Keratinocyte (primary cell): ENCODE measurements around the gene ZFYVE21. TPM values are rescaled to one million over a fixed set of nuclear protein-coding genes. Genes with fewer than 3 reads are reported as not detected.
A peak's percentile ranks its signal among the peaks of the same experiment; 100 is the strongest.

ENCODE experiments used
- DNase-seq: peaks from one replicate; pipeline ENCODE4 v3.0.0-alpha.2; 2011; ENCODE audit warnings: low read depth, missing footprints, low spot score
- FAIRE-seq: peaks from 2 replicates; lab custom pipeline; 2011; peaks lifted over from hg19 to GRCh38; lab: Jason Lieb, UNC
- H2AFZ ChIP-seq: 2 replicates; pipeline ENCODE4 v1.6.0; 2012; ENCODE audit warnings: low read length, control low read depth, inconsistent platforms; ENCODE audit not compliant: control insufficient read depth
- H3K27ac ChIP-seq: 2 replicates; pipeline ENCODE4 v1.5.1; 2011; ENCODE audit warnings: low read length; ENCODE audit not compliant: control insufficient read depth, insufficient read depth
- H3K27me3 ChIP-seq: 3 replicates; pipeline ENCODE4 v1.6.0; 2011; ENCODE audit warnings: low read length; ENCODE audit not compliant: control insufficient read depth, insufficient read depth; ENCODE audit errors: extremely low read depth
- H3K36me3 ChIP-seq, 2 experiments: 2 replicates in 1 of 2; 3 replicates in 1 of 2; pipeline ENCODE4 v1.5.1; 2011; ENCODE audit warnings: low read length in 2 of 2, mild to moderate bottlenecking in 1 of 2; ENCODE audit not compliant: control insufficient read depth in 2 of 2, insufficient read depth in 2 of 2; ENCODE audit errors: extremely low read depth in 1 of 2
- H3K4me1 ChIP-seq: 3 replicates; pipeline ENCODE4 v1.5.1; 2011; ENCODE audit warnings: low read length; ENCODE audit not compliant: control insufficient read depth, insufficient read depth; ENCODE audit errors: extremely low read depth
- H3K4me2 ChIP-seq: 3 replicates; pipeline ENCODE4 v1.6.0; 2011; ENCODE audit warnings: low read depth, low read length; ENCODE audit not compliant: control insufficient read depth, insufficient read depth; ENCODE audit errors: extremely low read depth
- H3K4me3 ChIP-seq, 3 experiments: fragments of 200-600 bp in 1 of 3; sonication (generic) in 1 of 3; 2 replicates in 2 of 3; 3 replicates in 1 of 3; pipeline ENCODE4 v1.5.1; 2011 to 2016; ENCODE audit warnings: low read length in 3 of 3, mild to moderate bottlenecking in 3 of 3, control low read depth in 2 of 3, inconsistent platforms in 1 of 3, low read depth in 1 of 3, mixed read lengths in 1 of 3, mixed run types in 1 of 3, moderate library complexity in 1 of 3; ENCODE audit not compliant: control insufficient read depth in 2 of 3, insufficient read depth in 2 of 3; ENCODE audit errors: extremely low read depth in 1 of 3
- H3K79me2 ChIP-seq: 2 replicates; pipeline ENCODE4 v1.6.0; 2012; ENCODE audit warnings: low read length; ENCODE audit not compliant: control insufficient read depth, insufficient read depth
- H3K9ac ChIP-seq: 3 replicates; pipeline ENCODE4 v1.6.0; 2011; ENCODE audit warnings: low read length; ENCODE audit not compliant: control insufficient read depth, insufficient read depth; ENCODE audit errors: extremely low read depth
- H3K9me1 ChIP-seq: 3 replicates; pipeline ENCODE4 v1.6.0; 2011; ENCODE audit warnings: low read length; ENCODE audit not compliant: control insufficient read depth, insufficient read depth; ENCODE audit errors: extremely low read depth
- H3K9me3 ChIP-seq: 2 replicates; pipeline ENCODE4 v1.5.1; 2012; ENCODE audit warnings: low read depth, low read length; ENCODE audit not compliant: control insufficient read depth
- H4K20me1 ChIP-seq: 3 replicates; pipeline ENCODE4 v1.6.0; 2011; ENCODE audit warnings: low read length; ENCODE audit not compliant: control insufficient read depth, insufficient read depth; ENCODE audit errors: extremely low read depth
- EZH2 ChIP-seq: IDR thresholded peaks from one replicate; pipeline ENCODE4 v1.6.1; 2012; ENCODE audit warnings: inconsistent platforms, mild to moderate bottlenecking, low read length, moderate library complexity
- dilution Hi-C: fragments of 300-500 bp; cut with MboI; formaldehyde crosslinking; loops from one replicate; pipeline ENCODE4 v1.7.0; 2020; ENCODE audit warnings: low sequenced_read_pairs; ENCODE audit not compliant: extremely low pct_ligation_motif_present
- polyA plus RNA-seq, 5 experiments: library from polyadenylated mRNA; depleted of rRNA in 3 of 5; stranded (reverse) in 3 of 5; stranded (forward) in 1 of 5; unstranded in 1 of 5; fragments of >200 nt; gene quantifications; 1 replicate in 1 of 5; 2 replicates in 3 of 5; 3 replicates in 1 of 5; pipeline versions ENCODE4 v1.2.1 to v1.2.3, GENCODE V29; 2011 to 2012; ENCODE audit warnings: missing spikeins in 2 of 5, low read depth in 1 of 5, low replicate concordance in 1 of 5
- TF ChIP-seq, protein P1 (sequence below), 3 experiments: IDR thresholded peaks in 1 of 3; conservative IDR thresholded peaks in 1 of 3; optimal IDR thresholded peaks in 1 of 3; 2 replicates in 2 of 3; 3 replicates in 1 of 3; pipeline versions ENCODE3 to v1.5.1; 2011; ENCODE audit warnings: low read length in 3 of 3, mild to moderate bottlenecking in 3 of 3, moderate library complexity in 2 of 3, control low read depth in 1 of 3, inconsistent platforms in 1 of 3; ENCODE audit not compliant: insufficient read depth in 2 of 3; ENCODE audit errors: extremely low read depth in 1 of 3

ZFYVE21 gene
- polyA plus RNA-seq, 1 donor (not counting 4 experiments of a cell fraction or from before 2014, with no cell fraction given) = 116 TPM

DNA sequence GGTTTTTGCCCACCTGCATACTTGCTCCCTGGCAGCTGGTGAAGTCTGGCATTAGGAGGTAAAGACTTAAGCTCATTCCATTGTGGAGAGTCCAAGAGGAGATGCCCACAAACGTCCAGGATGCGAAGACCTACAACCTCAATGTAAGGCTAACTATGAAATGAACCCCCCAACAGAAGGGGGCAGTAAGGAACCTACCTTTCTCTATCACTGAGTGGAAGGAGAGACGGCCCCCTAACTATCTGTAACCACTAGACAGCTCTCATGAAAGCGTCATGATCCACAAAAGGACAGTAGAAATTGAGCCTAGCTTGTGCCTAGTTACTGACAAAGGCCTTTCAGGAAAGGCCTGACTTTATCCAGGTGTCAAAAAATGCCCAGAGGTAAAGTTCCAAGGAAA, 55.3 kb downstream of the ZFYVE21 start:
- Histone ChIP-seq H4K20me1 (no peaks in the 10 kb centered on the region), H3K4me1 (no peaks in the 10 kb centered on the region), H3K36me3 (peaks cover 0 to 2% of the 10 kb centered on the region in 2 experiments), H3K79me2 (no peaks in the 10 kb centered on the region), H3K27ac (no peak overlapping the region), H3K9ac (no peak overlapping the region), H3K27me3 (no peaks in the 10 kb centered on the region), H3K9me3 (no peaks in the 10 kb centered on the region), H3K9me1 (no peaks in the 10 kb centered on the region), H3K4me2 (no peak overlapping the region), H2AFZ (no peak overlapping the region), H3K4me3 (no peak overlapping the region)
- TF ChIP-seq, protein P1, sequence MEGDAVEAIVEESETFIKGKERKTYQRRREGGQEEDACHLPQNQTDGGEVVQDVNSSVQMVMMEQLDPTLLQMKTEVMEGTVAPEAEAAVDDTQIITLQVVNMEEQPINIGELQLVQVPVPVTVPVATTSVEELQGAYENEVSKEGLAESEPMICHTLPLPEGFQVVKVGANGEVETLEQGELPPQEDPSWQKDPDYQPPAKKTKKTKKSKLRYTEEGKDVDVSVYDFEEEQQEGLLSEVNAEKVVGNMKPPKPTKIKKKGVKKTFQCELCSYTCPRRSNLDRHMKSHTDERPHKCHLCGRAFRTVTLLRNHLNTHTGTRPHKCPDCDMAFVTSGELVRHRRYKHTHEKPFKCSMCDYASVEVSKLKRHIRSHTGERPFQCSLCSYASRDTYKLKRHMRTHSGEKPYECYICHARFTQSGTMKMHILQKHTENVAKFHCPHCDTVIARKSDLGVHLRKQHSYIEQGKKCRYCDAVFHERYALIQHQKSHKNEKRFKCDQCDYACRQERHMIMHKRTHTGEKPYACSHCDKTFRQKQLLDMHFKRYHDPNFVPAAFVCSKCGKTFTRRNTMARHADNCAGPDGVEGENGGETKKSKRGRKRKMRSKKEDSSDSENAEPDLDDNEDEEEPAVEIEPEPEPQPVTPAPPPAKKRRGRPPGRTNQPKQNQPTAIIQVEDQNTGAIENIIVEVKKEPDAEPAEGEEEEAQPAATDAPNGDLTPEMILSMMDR (optimal IDR thresholded peaks at IDR 0.05 in 1 of 3, IDR thresholded peaks at IDR 0.05 in 1 of 3, conservative IDR thresholded peaks at IDR 0.05 in 1 of 3; ENCODE audit: extremely low read depth in 1 of 3, insufficient read depth in 2 of 3, low read length in 3 of 3) = peak in 1 of 3 experiments; percentile 26
- TF ChIP-seq EZH2 = no peak
- DNase-seq = no peak
- dilution Hi-C loops = no loop called here
- FAIRE-seq = no peak

DNA sequence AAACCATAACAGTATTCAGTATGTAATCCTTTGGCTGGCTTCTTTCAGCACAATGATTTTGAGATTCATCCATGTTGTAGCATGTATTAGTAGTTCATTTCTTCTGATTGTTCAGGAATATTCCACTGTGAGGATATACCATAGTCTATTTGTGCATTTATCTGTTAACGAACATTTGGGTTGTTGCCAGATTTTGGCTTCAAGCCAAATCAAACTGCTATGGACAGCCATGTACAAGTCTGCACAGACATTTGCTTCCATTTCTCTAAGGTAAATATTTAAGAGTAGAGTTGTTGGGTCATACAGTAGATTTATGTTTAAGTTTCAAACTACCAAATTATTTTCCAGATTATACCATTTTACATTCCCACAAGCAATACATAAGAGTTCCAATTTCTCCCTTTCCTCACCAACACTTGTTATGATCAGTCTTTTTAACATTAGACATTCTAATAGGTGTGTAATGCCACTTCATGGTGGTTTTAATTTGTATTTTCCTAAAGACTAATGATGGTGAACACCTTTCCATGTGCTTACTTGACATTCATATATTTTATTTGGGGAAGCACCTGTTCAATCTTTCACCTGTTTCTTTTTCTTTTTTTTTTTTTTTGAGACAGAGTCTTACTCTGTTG, 56.6 kb downstream of the ZFYVE21 start:
- FAIRE-seq = peak; percentile 17

More for the DNA sequence above, 56.6 kb downstream of the ZFYVE21 start:
- Histone ChIP-seq H4K20me1 (no peaks in the 10 kb centered on the region), H3K27ac (no peak overlapping the region), H3K79me2 (no peaks in the 10 kb centered on the region), H3K9ac (no peak overlapping the region), H3K4me3 (no peak overlapping the region), H3K36me3 (no peaks in the 10 kb centered on the region), H3K9me1 (no peaks in the 10 kb centered on the region), H3K9me3 (no peaks in the 10 kb centered on the region), H2AFZ (no peak overlapping the region), H3K4me2 (no peak overlapping the region), H3K4me1 (no peaks in the 10 kb centered on the region), H3K27me3 (no peaks in the 10 kb centered on the region)
- no peak for DNase-seq
- TF ChIP-seq, protein P1 (optimal IDR thresholded peaks at IDR 0.05 in 1 of 3, IDR thresholded peaks at IDR 0.05 in 1 of 3, conservative IDR thresholded peaks at IDR 0.05 in 1 of 3; ENCODE audit: extremely low read depth in 1 of 3, insufficient read depth in 2 of 3, low read length in 3 of 3) = no peak
- TF ChIP-seq EZH2 = no peak
- dilution Hi-C loops = no loop called here
